ENCODE data around the gene PKP1.

The PKP1 gene

GRCh38 chr1:201377611-201378092 is 94.3 kb downstream of the PKP1 start, which contains the start of gene TNNT2:
TNNT2 (minus strand) TSS chr1:201377680; CDS start chr1:201373254, 4,426 bp downstream.
- H2AFZ ChIP-seq (ENCODE audit: low read depth, low read length): no peak within 1 kb of the TSS
- TF ChIP-seq EZH2 (IDR thresholded peaks at IDR 0.05; ENCODE audit: borderline replicate concordance, low read depth, low read length, severe bottlenecking): no peak
- TF ChIP-seq CTCF (IDR thresholded peaks at IDR 0.05; ENCODE audit: borderline replicate concordance, extremely low read depth, low read length, poor library complexity, severe bottlenecking): no peak
- H3K27ac ChIP-seq (ENCODE audit: low read length): no peak within 1 kb of the TSS
- H3K79me2 ChIP-seq (ENCODE audit: insufficient read depth, low read length): no peaks in the 10 kb centered on the region
- H3K4me3 ChIP-seq (ENCODE audit: low read depth in 1 of 2, low read length in 2 of 2): no peak within 1 kb of the TSS
- no peaks in the 10 kb centered on the region for H3K9me3 ChIP-seq (ENCODE audit: insufficient read depth, low read length, severe bottlenecking)
- no peak within 1 kb of the TSS for H3K9ac ChIP-seq (ENCODE audit: low read depth, low read length)
- peaks cover 7% of the 10 kb centered on the region; the same call in 1 of the 2 replicates for H4K20me1 ChIP-seq (ENCODE audit: insufficient read depth, low read length)
- no peaks in the 10 kb centered on the region for H3K4me1 ChIP-seq (ENCODE audit: insufficient read depth, low read length)
- no peak for DNase-seq
- peaks cover 35% of the 10 kb centered on the region for H3K27me3 ChIP-seq (ENCODE audit: insufficient read depth, low read length, poor library complexity)
- ATAC-seq (ENCODE audit: insufficient read depth, low read depth): no peak
- H3K4me2 ChIP-seq (ENCODE audit: insufficient read depth, low read length): no peak within 1 kb of the TSS
- no peaks in the 10 kb centered on the region for H3K36me3 ChIP-seq (ENCODE audit: insufficient read depth, low read length)

GRCh38 chr1:201378804-201379203 is 95.5 kb downstream of the PKP1 start:
- no peak for DNase-seq
- H3K36me3 ChIP-seq (ENCODE audit: insufficient read depth, low read length): no peaks in the 10 kb centered on the region
- H3K4me1 ChIP-seq (ENCODE audit: insufficient read depth, low read length): no peaks in the 10 kb centered on the region
- no peaks in the 10 kb centered on the region for H3K9me3 ChIP-seq (ENCODE audit: insufficient read depth, low read length, severe bottlenecking)
- H3K9ac ChIP-seq (ENCODE audit: low read depth, low read length): no peak overlapping the region
- H3K4me3 ChIP-seq (ENCODE audit: low read depth in 1 of 2, low read length in 2 of 2): no peak overlapping the region
- no peak overlapping the region for H3K27ac ChIP-seq (ENCODE audit: low read length)
- H3K79me2 ChIP-seq (ENCODE audit: insufficient read depth, low read length): no peaks in the 10 kb centered on the region
- H2AFZ ChIP-seq (ENCODE audit: low read depth, low read length): no peak overlapping the region
- peaks cover 7% of the 10 kb centered on the region; the same call in 1 of the 2 replicates for H4K20me1 ChIP-seq (ENCODE audit: insufficient read depth, low read length)
- TF ChIP-seq EZH2 (IDR thresholded peaks at IDR 0.05; ENCODE audit: borderline replicate concordance, low read depth, low read length, severe bottlenecking): no peak
- no peak for TF ChIP-seq CTCF (IDR thresholded peaks at IDR 0.05; ENCODE audit: borderline replicate concordance, extremely low read depth, low read length, poor library complexity, severe bottlenecking)
- no peak overlapping the region for H3K4me2 ChIP-seq (ENCODE audit: insufficient read depth, low read length)
- ATAC-seq (ENCODE audit: insufficient read depth, low read depth): no peak
- peaks cover 32% of the 10 kb centered on the region for H3K27me3 ChIP-seq (ENCODE audit: insufficient read depth, low read length, poor library complexity)

GRCh38 chr1:201379733-201380242 is 96.5 kb downstream of the PKP1 start:
- no peaks in the 10 kb centered on the region for H3K79me2 ChIP-seq (ENCODE audit: insufficient read depth, low read length)
- H3K9ac ChIP-seq (ENCODE audit: low read depth, low read length): no peak overlapping the region
- H3K36me3 ChIP-seq (ENCODE audit: insufficient read depth, low read length): no peaks in the 10 kb centered on the region
- H3K4me1 ChIP-seq (ENCODE audit: insufficient read depth, low read length): no peaks in the 10 kb centered on the region
- peaks cover 6% of the 10 kb centered on the region; the same call in 1 of the 2 replicates for H4K20me1 ChIP-seq (ENCODE audit: insufficient read depth, low read length)
- H3K4me2 ChIP-seq (ENCODE audit: insufficient read depth, low read length): no peak overlapping the region
- no peak for DNase-seq
- ATAC-seq (ENCODE audit: insufficient read depth, low read depth): no peak
- H3K4me3 ChIP-seq (ENCODE audit: low read depth in 1 of 2, low read length in 2 of 2): no peak overlapping the region
- H3K27me3 ChIP-seq (ENCODE audit: insufficient read depth, low read length, poor library complexity): peaks cover 33% of the 10 kb centered on the region
- no peak for TF ChIP-seq CTCF (IDR thresholded peaks at IDR 0.05; ENCODE audit: borderline replicate concordance, extremely low read depth, low read length, poor library complexity, severe bottlenecking)
- no peak for TF ChIP-seq EZH2 (IDR thresholded peaks at IDR 0.05; ENCODE audit: borderline replicate concordance, low read depth, low read length, severe bottlenecking)
- no peaks in the 10 kb centered on the region for H3K9me3 ChIP-seq (ENCODE audit: insufficient read depth, low read length, severe bottlenecking)
- no peak overlapping the region for H2AFZ ChIP-seq (ENCODE audit: low read depth, low read length)
- H3K27ac ChIP-seq (ENCODE audit: low read length): no peak overlapping the region

Data from DND-41 (cell line).